NK-92 (cell line): ENCODE measurements around the gene OR1S2.
"Not testable (repeated sequence)": the region's sequence is repeated elsewhere in the genome, so short reads cannot be mapped to it uniquely, and the experiment has no call there.

Source experiments
- DNase-seq: peaks from one replicate; lab custom pipeline; 2025; ENCODE audit not compliant: unreplicated experiment; lab: John Stamatoyannopoulos, UW

OR1S2 gene, protein sequence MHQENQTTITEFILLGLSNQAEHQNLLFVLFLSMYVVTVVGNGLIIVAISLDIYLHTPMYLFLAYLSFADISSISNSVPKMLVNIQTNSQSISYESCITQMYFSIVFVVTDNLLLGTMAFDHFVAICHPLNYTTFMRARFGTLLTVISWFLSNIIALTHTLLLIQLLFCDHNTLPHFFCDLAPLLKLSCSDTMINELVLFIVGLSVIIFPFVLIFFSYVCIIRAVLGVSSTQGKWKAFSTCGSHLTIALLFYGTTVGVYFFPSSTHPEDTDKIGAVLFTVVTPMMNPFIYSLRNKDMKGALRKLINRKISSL

DNA sequence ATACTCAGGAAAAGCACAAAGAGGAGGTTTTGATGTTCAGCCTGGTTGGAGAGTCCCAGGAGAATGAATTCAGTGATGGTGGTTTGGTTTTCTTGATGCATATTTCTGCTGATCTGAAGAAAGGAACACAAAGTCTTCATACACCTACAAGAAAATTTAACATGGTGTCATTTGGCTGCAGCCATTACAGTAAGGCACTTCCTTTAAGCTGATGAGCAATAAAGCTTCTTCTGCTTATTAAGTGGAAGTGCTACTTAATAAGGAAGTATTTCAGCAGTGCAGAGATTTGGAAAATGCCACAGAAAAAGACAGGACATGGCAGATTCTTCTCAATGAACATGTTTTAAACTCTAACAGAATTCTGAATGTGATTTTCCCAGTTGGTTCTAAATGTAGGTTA lies at the start of gene OR1S2:
Gene OR1S2 (minus strand): TSS at position 101 of the 400 bp plus-strand sequence. CDS start 0 bp downstream, at position 101.
- DNase-seq: no peak

DNA sequence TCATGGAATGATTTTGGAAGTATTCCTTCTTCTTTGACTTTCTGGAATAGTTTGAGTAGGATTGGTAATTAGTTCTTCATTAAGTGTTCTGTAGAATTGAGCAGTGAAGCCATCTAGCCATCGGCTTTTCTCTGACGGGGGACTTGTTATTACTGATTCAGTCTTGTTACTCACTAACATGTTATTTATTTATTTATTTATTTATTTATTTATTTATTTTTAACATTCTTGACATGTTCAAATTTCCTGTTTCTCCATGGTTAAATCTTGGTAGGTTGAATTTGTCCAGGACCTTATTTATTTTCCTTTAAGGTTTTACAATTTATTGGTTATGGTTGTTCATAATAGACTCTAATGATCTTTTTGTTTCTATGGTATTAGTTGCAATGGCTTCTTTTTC lies 40.0 kb upstream of the OR1S2 start:
- no peak for DNase-seq

DNA sequence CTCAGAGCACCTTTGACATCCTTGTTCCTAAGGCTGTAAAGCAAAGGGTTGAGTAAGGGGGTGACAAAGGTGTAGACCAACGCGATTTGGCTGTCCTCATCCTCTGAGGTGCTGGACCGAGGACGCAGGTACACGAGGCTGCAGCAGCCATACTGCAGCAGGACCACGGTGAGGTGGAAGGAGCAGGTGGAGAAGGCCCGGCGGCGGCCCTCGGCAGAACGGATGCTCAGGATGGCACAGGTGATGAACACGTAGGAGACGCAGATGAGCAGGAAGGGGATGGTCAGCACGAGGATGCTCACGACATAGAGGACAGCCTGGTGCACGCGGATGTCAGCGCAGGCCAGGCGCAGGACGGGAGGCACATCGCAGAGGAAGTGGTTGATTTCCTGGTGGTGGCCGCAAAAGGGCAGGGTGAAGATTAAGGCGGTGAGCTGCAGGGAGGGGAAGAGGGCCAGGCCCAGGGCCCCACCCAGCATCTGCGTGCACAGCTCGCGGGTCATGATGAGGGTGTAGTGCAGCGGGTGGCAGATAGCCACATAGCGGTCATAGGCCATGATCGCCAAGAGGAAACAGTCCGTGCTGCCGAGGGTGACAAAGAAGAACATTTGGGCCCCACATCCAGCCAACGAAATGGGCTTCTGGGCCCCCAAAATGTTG lies 24.1 kb upstream of the OR1S2 start:
- no peak for DNase-seq

DNA sequence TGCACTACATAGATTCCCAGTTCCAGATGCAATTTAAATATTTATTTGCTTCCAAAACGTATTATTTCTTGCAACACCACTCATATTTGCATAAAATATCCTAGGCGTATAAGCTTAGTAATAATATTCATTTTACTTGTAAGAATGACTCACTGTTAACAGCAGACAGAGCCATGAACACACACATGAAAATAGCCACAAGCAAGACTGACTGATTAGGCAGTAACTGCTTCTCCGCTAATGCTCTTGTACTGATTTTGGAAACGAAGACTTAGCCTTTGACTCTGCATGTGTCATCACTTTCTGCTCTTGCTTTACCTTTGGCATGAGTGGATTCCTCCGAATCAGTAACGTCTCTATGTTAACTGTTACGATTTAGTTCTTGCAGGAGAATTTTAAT lies 18.8 kb upstream of the OR1S2 start:
- DNase-seq: no peak

DNA sequence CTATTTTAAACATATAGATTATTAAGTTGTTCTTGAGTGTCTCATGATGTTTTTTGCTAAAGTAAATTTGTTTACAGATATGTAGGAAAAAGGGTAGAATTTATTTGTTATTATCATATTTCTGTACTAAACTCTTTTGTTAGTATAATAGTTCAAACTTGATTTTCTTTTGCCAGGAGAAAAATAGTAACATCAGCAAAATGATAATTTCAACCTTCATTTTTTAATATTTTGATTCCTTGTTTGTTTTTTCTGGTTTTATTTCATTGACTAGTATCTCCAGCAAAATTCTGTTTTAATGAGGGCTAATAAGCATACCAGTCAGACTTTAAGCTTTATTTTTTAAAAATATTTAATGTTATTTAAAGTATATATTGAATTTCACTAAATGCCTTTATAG lies 12.5 kb upstream of the OR1S2 start:
- no peak for DNase-seq

DNA sequence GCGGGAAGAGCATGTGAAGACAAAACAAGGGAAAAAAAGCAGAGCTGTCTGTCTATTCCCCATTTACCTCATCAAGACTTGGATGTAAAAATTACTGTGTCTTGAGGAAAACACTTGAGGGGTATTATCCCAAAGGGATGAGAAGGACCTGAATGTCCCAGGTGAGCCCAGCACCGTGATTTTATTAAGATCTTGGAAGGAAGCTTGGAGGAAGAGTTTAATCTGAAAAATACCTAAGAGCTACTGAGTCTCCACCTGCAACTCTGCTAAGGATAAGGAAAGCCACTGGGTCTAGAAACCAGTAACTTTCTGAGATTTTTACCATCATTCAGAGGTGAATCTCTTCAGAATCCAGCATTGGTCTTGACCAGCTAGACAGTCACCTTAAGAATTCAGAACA lies 8.5 kb upstream of the OR1S2 start, which contains the start of gene OR1S1:
Gene OR1S1 (plus strand): TSS at position 301 of the 400 bp plus-strand sequence.
- DNase-seq: not testable (repeated sequence)

DNA sequence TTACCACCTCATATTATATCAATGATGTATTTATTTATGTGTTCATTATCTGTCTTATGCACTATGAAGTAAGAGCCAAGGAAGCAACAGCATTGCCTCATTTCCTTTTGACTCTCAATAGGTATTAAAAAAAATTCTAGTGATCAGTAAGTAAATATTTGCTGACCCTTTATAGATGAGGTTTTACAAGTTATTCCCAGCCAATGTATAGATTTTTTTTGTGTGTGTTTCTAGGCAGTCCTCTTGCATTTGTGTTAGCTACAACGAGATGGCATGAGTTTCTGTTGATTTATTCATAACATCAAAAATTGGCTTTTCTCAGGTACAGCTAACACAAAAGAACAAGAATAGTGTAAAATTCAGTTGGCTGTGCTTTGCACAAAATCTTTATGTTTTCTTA lies 4.7 kb downstream of the OR1S2 start:
- no peak for DNase-seq

DNA sequence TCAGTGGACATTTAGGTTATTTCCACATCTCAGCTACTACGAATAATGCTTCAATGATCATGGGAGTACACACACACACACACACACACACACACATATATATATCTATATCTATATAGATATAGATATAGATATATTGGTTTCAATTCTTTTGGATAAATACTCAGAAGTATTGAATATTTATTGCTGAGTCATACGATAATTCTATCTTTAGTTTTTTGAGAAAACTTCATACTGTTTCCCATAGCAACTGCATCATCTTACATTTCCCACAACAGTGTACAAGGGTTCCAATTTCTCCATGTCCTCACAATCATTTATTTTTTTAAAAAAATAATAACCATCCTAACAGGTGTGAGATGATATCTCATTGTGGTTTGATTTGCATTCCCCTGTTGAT lies 8.0 kb downstream of the OR1S2 start:
- no peak for DNase-seq

DNA sequence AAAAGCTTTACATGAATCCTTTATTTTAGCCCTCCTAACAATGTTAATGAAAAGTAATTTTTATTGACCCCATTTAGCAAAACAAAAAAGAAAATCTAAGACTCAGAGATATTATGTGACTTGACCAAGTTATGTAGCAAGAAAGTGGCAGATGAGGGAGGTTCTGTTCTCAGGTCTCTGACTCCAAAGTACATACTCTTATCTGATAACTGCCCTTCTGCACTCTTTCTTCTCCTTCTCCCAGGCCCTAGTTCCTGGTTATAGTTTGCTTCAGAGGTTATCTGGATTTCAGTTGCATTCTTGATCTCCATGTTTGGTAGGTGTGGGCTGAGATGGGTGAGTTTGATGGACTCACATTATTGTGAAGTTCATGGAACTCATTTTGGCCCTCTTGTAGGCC lies 10.6 kb downstream of the OR1S2 start:
- no peak for DNase-seq

DNA sequence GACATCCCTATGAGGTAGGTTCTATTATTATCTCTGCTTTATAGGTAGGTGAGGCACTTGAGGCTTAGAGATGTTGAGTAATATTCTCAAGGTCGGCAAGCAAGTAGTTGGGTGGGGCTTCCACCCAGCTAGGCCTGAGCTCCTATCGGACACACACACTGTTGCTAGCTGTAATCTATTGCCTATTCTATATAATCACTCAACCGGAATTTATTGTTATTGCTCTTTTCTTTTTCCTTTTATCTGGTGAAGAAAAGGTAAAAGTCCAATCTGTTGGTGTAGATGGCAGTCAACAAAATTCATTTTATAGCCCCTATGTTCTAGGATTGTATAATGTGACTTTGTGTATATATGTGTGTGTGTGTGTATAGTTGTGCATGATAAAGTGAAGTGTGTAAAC lies 11.7 kb downstream of the OR1S2 start:
- no peak for DNase-seq

DNA sequence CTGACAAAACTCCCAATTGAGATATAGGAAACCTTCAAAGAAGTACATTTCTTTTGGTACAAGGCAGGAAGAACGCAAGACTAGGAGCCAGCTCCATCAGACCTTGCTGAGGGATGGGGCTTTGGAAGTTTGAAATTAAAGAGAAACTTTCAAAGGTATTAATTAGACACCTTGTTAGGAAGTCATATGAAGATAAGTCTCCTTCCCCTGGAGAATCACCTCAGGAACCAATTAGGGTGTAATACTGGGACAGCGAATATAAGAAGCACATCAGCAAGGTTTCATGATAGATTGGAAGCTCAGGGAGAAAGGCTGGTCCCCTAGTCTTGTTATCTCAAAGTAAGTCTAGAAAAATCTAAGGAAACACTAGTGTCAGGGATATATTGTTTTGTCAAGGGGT lies 15.2 kb downstream of the OR1S2 start, which contains the start of gene OR9Q2:
Gene OR9Q2 (plus strand): TSS at position 301 of the 400 bp plus-strand sequence. CDS start 1,421 bp downstream, outside the sequence.
- DNase-seq: no peak

DNA sequence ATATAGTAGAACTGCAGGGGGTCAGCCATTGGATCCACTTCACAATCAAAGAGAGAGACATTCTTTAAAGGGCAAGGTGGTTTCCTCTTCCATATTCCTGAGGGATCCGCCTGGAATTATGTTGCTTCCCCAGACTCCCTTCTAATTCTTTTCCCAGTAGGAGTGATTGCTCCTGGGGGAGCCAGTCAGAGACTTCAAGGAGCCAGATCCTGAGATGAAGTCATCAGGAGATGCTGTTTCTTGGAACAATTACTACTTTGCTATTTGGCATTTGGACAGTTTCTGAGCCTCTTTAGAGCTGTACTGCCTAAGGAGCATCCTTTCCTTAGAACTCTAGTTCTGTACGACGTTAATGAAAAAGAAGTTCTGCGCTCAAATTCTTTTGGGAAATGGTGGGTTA lies 17.0 kb downstream of the OR1S2 start:
- no peak for DNase-seq

DNA sequence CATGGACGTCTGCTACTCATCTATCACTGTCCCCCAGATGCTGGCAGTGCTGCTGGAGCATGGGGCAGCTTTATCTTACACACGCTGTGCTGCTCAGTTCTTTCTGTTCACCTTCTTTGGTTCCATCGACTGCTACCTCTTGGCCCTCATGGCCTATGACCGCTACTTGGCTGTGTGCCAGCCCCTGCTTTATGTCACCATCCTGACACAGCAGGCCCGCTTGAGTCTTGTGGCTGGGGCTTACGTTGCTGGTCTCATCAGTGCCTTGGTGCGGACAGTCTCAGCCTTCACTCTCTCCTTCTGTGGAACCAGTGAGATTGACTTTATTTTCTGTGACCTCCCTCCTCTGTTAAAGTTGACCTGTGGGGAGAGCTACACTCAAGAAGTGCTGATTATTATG lies 24.3 kb downstream of the OR1S2 start:
- no peak for DNase-seq

DNA sequence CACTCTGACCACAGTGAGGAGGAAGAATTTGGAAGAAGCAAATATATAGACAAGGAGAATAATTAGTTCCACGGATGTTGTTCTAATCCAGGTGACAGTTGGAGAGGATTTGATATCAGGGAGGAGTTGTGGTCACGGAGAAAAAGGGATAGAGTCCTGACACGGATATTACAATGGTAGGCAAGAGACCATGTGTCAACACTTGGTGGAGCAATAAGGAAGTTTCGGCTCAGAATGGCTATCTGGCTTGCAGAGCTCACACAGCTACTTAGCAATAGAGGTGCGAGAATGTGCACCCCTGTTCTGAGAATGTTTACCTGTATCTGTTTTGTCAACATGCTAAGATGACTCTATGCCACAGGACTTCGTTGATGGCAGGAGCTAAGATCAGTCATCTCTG lies 25.5 kb downstream of the OR1S2 start:
- DNase-seq: no peak

DNA sequence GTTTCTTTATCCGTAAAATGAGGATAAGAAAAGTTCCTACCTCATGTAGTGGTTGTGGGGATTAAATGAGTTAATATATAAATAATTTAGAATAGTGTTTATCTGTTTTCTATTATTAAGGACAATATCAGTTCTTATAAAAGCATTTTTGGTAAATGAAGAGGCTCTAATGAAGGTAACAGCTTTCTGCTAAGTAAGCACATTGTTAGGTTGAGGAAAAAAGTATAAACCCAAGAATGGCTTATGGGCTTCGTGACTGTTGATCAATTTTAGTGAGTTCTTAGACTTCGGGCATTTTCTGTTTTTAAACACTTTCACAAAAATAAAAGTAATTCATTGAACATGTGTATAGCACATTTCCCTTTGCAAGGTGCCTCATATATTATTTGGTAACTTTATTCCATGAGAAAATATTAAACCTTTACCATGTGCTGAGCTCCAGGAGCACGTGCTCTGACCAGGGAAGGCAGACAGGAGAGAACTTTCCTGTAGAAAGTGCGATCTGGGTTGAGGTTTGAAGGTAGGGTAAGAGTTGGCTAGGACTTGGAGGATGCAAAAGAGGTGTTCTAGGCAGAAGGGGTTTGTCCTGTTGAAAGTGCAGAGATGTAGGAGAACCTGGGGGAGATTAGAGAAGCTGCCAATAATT lies 26.4 kb downstream of the OR1S2 start:
- DNase-seq: no peak

DNA sequence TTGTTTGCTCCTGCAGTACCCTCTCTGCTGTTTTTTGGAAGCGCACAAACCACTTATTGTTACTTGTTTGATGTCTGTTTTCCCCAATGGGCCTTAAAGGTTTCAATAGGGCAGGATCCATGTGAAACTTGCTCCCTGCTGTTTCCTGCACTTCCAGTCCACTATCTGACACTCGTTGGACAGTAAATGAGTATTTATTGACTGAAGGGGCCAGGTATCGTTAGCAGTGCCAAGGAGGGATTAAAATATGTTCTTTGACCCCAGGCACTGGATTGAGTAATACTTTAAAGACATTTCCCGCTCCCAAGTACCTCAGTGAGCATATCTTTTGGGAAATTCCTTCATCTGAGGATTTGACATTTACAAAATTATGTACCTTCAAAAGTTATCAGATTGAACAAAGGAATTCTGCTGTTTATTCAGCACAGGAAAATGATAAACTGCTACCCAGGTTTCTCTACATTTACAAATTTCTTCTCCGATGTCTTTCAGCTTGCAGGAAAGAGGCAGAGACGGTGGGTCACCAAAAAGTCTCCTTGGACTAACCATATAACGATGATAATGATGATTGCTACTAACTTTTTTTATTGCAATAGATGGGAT lies 38.3 kb downstream of the OR1S2 start:
- no peak for DNase-seq

DNA sequence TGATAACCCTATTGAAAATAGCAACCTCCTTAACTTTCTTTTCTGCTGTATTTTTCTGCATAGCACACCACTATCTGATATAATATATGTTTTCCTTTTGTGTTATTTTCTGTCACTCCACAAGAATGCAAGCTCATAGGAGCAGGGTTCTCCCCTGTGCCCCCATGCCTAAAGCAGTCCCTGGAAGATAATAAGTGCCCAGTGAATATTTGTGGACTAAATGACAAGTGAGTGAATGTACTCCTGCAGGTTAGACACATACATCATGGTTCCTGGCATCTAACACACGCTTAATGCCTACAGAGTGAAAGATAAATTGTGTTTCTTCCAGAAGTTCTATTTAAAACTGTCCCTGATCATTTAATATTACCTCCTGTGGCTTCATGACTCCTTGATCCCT lies 39.0 kb downstream of the OR1S2 start:
- no peak for DNase-seq

DNA sequence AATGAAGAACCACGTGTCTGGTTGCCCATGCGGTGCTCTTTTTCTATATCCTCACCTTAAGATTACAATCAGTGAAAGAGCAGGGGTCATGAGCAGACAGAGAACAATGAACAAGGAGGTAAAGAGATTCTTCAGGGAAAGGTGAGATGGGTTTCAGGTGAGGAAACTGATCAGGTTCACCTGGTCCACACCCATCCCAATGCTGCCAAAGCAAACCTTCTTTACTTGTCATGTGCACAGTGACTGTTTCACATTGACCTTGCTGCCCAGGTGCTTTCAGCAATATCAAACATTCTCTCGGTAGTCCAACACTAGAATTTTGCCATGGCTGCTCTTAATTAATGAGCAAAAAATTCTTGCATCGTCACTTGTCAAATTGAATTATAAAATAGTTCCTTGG lies 39.6 kb downstream of the OR1S2 start:
- no peak for DNase-seq
